Suprapubic skin (tissue), 4 donors: Measurements from ENCODE around the gene SEPTIN8. TPM values are rescaled to one million over a fixed set of nuclear protein-coding genes. Genes with fewer than 3 reads are reported as not detected.

Experiments used
- DNase-seq, 2 donors: peaks; one replicate each; pipeline ENCODE4 v3.0.0-alpha.2; 2019; ENCODE audit warnings: low spot score in 2 of 2
- H3K27ac ChIP-seq: fragments of 200-600 bp; sonication (generic); one replicate; pipeline ENCODE4 v1.5.1; 2019
- H3K27me3 ChIP-seq: fragments of 200-600 bp; sonication (generic); one replicate; pipeline ENCODE4 v1.5.1; 2019
- H3K36me3 ChIP-seq: fragments of 200-600 bp; sonication (generic); one replicate; pipeline ENCODE4 v1.5.1; 2019
- H3K4me1 ChIP-seq: fragments of 200-600 bp; sonication (generic); one replicate; pipeline ENCODE4 v1.5.1; 2019
- H3K4me3 ChIP-seq: fragments of 200-600 bp; sonication (generic); one replicate; pipeline ENCODE4 v1.5.1; 2019; ENCODE audit warnings: mild to moderate bottlenecking
- H3K9me3 ChIP-seq: fragments of 200-600 bp; sonication (generic); one replicate; pipeline ENCODE4 v1.5.1; 2019
- CTCF ChIP-seq, 2 donors: fragments of 200-600 bp in 1 of 2; fragments of 450-650 bp in 1 of 2; sonication (generic) in 1 of 2; IDR thresholded peaks; one replicate each; pipeline ENCODE4 v1.5.1; 2016 to 2019; ENCODE audit warnings: antibody characterized with exemption in 2 of 2, mild to moderate bottlenecking in 1 of 2, moderate library complexity in 1 of 2
- EP300 ChIP-seq: sonication (generic); formaldehyde crosslinking; IDR thresholded peaks from one replicate; pipeline ENCODE4 v1.6.1; 2017; ENCODE audit warnings: antibody characterized with exemption
- POLR2A ChIP-seq, 2 donors: fragments of 450-650 bp; IDR thresholded peaks; one replicate each; pipeline ENCODE4 v1.6.1; 2017; ENCODE audit warnings: antibody characterized with exemption in 2 of 2, mild to moderate bottlenecking in 2 of 2, moderate library complexity in 2 of 2
- POLR2AphosphoS5 ChIP-seq, 3 donors: sonication (generic); formaldehyde crosslinking; IDR thresholded peaks; one replicate each; pipeline ENCODE4 v1.6.1; 2017; ENCODE audit warnings: antibody characterized with exemption in 3 of 3
- WGBS: methylation state at CpG from one replicate; pipeline ENCODE4 v1.1.5; 2018; 5-methylcytosine and 5-hydroxymethylcytosine counted together
- total RNA-seq, 4 donors: library from RNA; depleted of rRNA; stranded (reverse); fragments of >200 nt; gene quantifications; one replicate each; pipeline ENCODE4 v1.1.0, GENCODE V29; 2016

Gene SEPTIN8
- total RNA-seq, 4 donors from 2014 or later: 75.9 to 85.0 (median 80.8) TPM

DNA sequence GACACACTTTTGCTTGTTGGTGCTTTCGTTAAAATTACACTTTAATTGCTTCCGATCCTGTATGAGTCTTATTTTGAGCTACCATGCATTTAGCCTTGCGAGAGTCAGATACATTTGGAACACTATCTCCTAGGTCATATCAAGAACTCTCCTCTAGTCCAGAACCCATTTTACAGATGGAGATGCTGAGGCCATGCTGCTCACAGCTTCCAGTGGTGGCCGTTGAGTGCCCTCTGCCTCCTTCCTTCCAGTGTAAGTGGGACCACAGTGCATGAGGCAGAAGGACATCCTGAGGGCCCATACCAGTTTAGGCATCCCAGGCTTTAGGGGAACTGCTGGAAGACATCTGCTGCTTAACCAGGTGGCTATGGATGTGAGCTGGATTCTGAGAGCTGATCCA is 22.9 kb downstream of the SEPTIN8 start:
- peaks cover 23% of the 10 kb centered on the region for H3K36me3 ChIP-seq
- WGBS: 94% methylated on average over 4 of the region's 4 CpGs
- no peaks in the 10 kb centered on the region for H3K27me3 ChIP-seq
- H3K4me3 ChIP-seq: no peak overlapping the region
- DNase-seq: no peak
- H3K27ac ChIP-seq: no peak overlapping the region
- H3K9me3 ChIP-seq: no peaks in the 10 kb centered on the region
- H3K4me1 ChIP-seq: peaks cover 9% of the 10 kb centered on the region
- no peak for TF ChIP-seq EP300
- no peak for TF ChIP-seq CTCF (IDR thresholded peaks at IDR 0.05)
- TF ChIP-seq POLR2AphosphoS5 (IDR thresholded peaks at IDR 0.05): no peak
- TF ChIP-seq POLR2A (IDR thresholded peaks at IDR 0.05): no peak

- Histone ChIP-seq H3K4me3 (no peak overlapping the region), H3K4me1 (peaks cover 5% of the 10 kb centered on the region), H3K27me3 (no peaks in the 10 kb centered on the region), H3K9me3 (no peaks in the 10 kb centered on the region), H3K36me3 (peaks cover 15% of the 10 kb centered on the region), H3K27ac (no peak overlapping the region)
- 36% methylated on average over 2 of the region's 2 CpGs for WGBS
- DNase-seq: no peak
- no peak for TF ChIP-seq EP300
- no peak for TF ChIP-seq POLR2AphosphoS5 (IDR thresholded peaks at IDR 0.05)
- TF ChIP-seq CTCF (IDR thresholded peaks at IDR 0.05): no peak
- no peak for TF ChIP-seq POLR2A (IDR thresholded peaks at IDR 0.05)
Measured at GRCh38 chr5:132753135-132753987, 23.7 kb downstream of the SEPTIN8 start.

GRCh38 chr5:132752581-132753125 is 24.4 kb downstream of the SEPTIN8 start:
- DNase-seq: no peak

GRCh38 chr5:132751971-132752580 is 25.0 kb downstream of the SEPTIN8 start:
- Histone ChIP-seq H3K36me3 (peaks cover 4% of the 10 kb centered on the region), H3K27ac (no peak overlapping the region), H3K27me3 (peaks cover 10% of the 10 kb centered on the region), H3K9me3 (no peaks in the 10 kb centered on the region), H3K4me3 (no peak overlapping the region), H3K4me1 (peaks cover 12% of the 10 kb centered on the region)
- no peak for DNase-seq
- 100% methylated on average over 1 of the region's 5 CpGs for WGBS
- TF ChIP-seq EP300: no peak
- TF ChIP-seq POLR2AphosphoS5 (IDR thresholded peaks at IDR 0.05): no peak
- no peak for TF ChIP-seq POLR2A (IDR thresholded peaks at IDR 0.05)
- no peak for TF ChIP-seq CTCF (IDR thresholded peaks at IDR 0.05)

More at GRCh38 chr5:132752581-132753125, 24.4 kb downstream of the SEPTIN8 start:
- WGBS: 83% methylated on average over 1 of the region's 1 CpG
- Histone ChIP-seq H3K9me3 (no peaks in the 10 kb centered on the region), H3K27me3 (peaks cover 4% of the 10 kb centered on the region), H3K4me1 (peaks cover 6% of the 10 kb centered on the region), H3K4me3 (no peak overlapping the region), H3K36me3 (peaks cover 8% of the 10 kb centered on the region), H3K27ac (no peak overlapping the region)
- TF ChIP-seq EP300: no peak
- no peak for TF ChIP-seq POLR2AphosphoS5 (IDR thresholded peaks at IDR 0.05)
- no peak for TF ChIP-seq POLR2A (IDR thresholded peaks at IDR 0.05)
- no peak for TF ChIP-seq CTCF (IDR thresholded peaks at IDR 0.05)

GRCh38 chr5:132751444-132751843 is 25.6 kb downstream of the SEPTIN8 start:
- no peak for TF ChIP-seq POLR2A (IDR thresholded peaks at IDR 0.05)
- TF ChIP-seq POLR2AphosphoS5 (IDR thresholded peaks at IDR 0.05): no peak
- TF ChIP-seq EP300: no peak
- no peak for TF ChIP-seq CTCF (IDR thresholded peaks at IDR 0.05)
- no peak for DNase-seq
- Histone ChIP-seq H3K4me1 (peaks cover 16% of the 10 kb centered on the region), H3K4me3 (no peak overlapping the region), H3K9me3 (no peaks in the 10 kb centered on the region), H3K27ac (no peak overlapping the region), H3K27me3 (peaks cover 14% of the 10 kb centered on the region), H3K36me3 (peaks cover under 1% of the 10 kb centered on the region)
- 57% methylated on average over 7 of the region's 7 CpGs for WGBS
